B cell (primary cell): ENCODE data around the gene GRID2. TPM values are rescaled to one million over a fixed set of nuclear protein-coding genes. Genes with fewer than 3 reads are reported as not detected.

Source experiments
- ATAC-seq: fragments of 200-7000 bp; cut with Tn5 transposase; one replicate; pipeline ENCODE4 v1.10.0; 2021; ENCODE audit warnings: low read depth, mild to moderate bottlenecking, moderate number of reproducible peaks, moderate library complexity
- CTCF ChIA-PET: fragments of 350-600 bp; sonication (Branson Sonifier 250); formaldehyde crosslinking; loops from one replicate; lab custom pipeline; 2021; ENCODE audit warnings: antibody characterized with exemption, inconsistent platforms; lab: Charles Lee
- POLR2A ChIA-PET: fragments of 350-600 bp; sonication (Branson Sonifier 250); formaldehyde crosslinking; loops from one replicate; lab custom pipeline; 2021; ENCODE audit warnings: antibody characterized with exemption; lab: Charles Lee
- DNase-seq: peaks from one replicate; pipeline ENCODE4 v3.0.0; 2013
- H2AFZ ChIP-seq: 2 replicates; pipeline ENCODE4 v1.6.1; 2012; ENCODE audit warnings: mild to moderate bottlenecking, low read depth, low read length; ENCODE audit not compliant: insufficient read depth, poor library complexity, severe bottlenecking
- H3K27ac ChIP-seq, 2 donors: 1 replicate in 1 of 2; 2 replicates in 1 of 2; pipeline ENCODE4 v1.5.1; 2012 to 2013; ENCODE audit warnings: low read length in 2 of 2, mild to moderate bottlenecking in 2 of 2, moderate library complexity in 1 of 2
- H3K27me3 ChIP-seq, 4 experiments: fragments of 200-600 bp in 1 of 4; sonication (generic) in 1 of 4; replicated peaks in 1 of 4; 1 replicate in 2 of 4; 2 replicates in 2 of 4; pipeline versions ENCODE4 v1.6.1 to v1.7.0; 2013 to 2016; ENCODE audit warnings: low read length in 3 of 4, mild to moderate bottlenecking in 2 of 4, mixed read lengths in 1 of 4, moderate library complexity in 1 of 4; ENCODE audit not compliant: insufficient read depth in 4 of 4, control insufficient read depth in 3 of 4; ENCODE audit errors: control extremely low read depth in 1 of 4
- H3K36me3 ChIP-seq, 2 experiments: replicated peaks in 1 of 2; 1 replicate in 1 of 2; 2 replicates in 1 of 2; pipeline versions ENCODE4 v1.6.1 to v1.7.1; 2013; ENCODE audit warnings: low read length in 1 of 2; ENCODE audit not compliant: insufficient read depth in 2 of 2, control insufficient read depth in 1 of 2; ENCODE audit errors: control extremely low read depth in 1 of 2, extremely low read depth in 1 of 2
- H3K4me1 ChIP-seq, 2 donors: fragments of 200-600 bp in 1 of 2; sonication (generic) in 1 of 2; 1 replicate in 1 of 2; 2 replicates in 1 of 2; pipeline versions ENCODE4 v1.5.1 to v1.6.1; 2013 to 2017; ENCODE audit warnings: low read length in 2 of 2; ENCODE audit not compliant: control insufficient read depth in 2 of 2, insufficient read depth in 2 of 2
- H3K4me2 ChIP-seq: replicated peaks from 2 replicates; pipeline ENCODE3; 2012; ENCODE audit warnings: mild to moderate bottlenecking, low read depth, low read length; ENCODE audit not compliant: poor library complexity, severe bottlenecking
- H3K4me3 ChIP-seq, 5 experiments: fragments of 200-600 bp in 1 of 5; sonication (generic) in 1 of 5; 1 replicate in 3 of 5; 2 replicates in 2 of 5; pipeline versions ENCODE4 v1.5.1 to v1.7.0; 2011 to 2016; ENCODE audit warnings: low read length in 4 of 5, mild to moderate bottlenecking in 4 of 5, low read depth in 2 of 5, control low read depth in 1 of 5, moderate library complexity in 1 of 5; ENCODE audit not compliant: insufficient read depth in 1 of 5; ENCODE audit errors: control extremely low read depth in 1 of 5, extremely low read depth in 1 of 5
- H3K79me2 ChIP-seq: fragments of 200-600 bp; sonication (generic); one replicate; pipeline ENCODE4 v1.6.0; 2016; ENCODE audit warnings: low read length; ENCODE audit not compliant: control insufficient read depth, insufficient read depth
- H3K9ac ChIP-seq: fragments of 200-600 bp; sonication (generic); 2 replicates; pipeline ENCODE4 v1.6.1; 2017; ENCODE audit warnings: mild to moderate bottlenecking, low read length, moderate library complexity
- H3K9me3 ChIP-seq, 3 donors: one replicate each; pipeline versions ENCODE4 v1.6.1 to v1.7.1; 2013; ENCODE audit warnings: low read length in 2 of 3; ENCODE audit not compliant: control insufficient read depth in 2 of 3, insufficient read depth in 1 of 3; ENCODE audit errors: control extremely low read depth in 1 of 3
- H4K20me1 ChIP-seq: 2 replicates; pipeline ENCODE4 v1.6.0; 2012; ENCODE audit warnings: mild to moderate bottlenecking, low read length; ENCODE audit not compliant: insufficient read depth, control insufficient read depth, poor library complexity, severe bottlenecking
- H3K27ac Mint-ChIP-seq: one replicate; pipeline ENCODE4 v1.8.0; 2021; ENCODE audit warnings: mixed read lengths
- H3K27me3 Mint-ChIP-seq: one replicate; pipeline ENCODE4 v1.8.0; 2021; ENCODE audit warnings: mixed read lengths
- H3K4me1 Mint-ChIP-seq: one replicate; pipeline ENCODE4 v1.8.0; 2021; ENCODE audit warnings: mixed read lengths
- H3K4me3 Mint-ChIP-seq: one replicate; pipeline ENCODE4 v1.8.0; 2021; ENCODE audit warnings: mixed read lengths
- H3K9me3 Mint-ChIP-seq: one replicate; pipeline ENCODE4 v1.8.0; 2022; ENCODE audit warnings: mixed read lengths; ENCODE audit not compliant: insufficient read depth
- CTCF ChIP-seq: fragments of 200-600 bp; IDR thresholded peaks from one replicate; pipeline ENCODE4 v1.8.0; 2022; ENCODE audit warnings: antibody characterized with exemption, mild to moderate bottlenecking
- EZH2 ChIP-seq: IDR thresholded peaks from 2 replicates; pipeline ENCODE4 v1.6.1; 2012; ENCODE audit warnings: borderline replicate concordance, low read depth, mild to moderate bottlenecking, moderate library complexity, low read length; ENCODE audit not compliant: insufficient read depth, poor library complexity, severe bottlenecking
- WGBS: methylation state at CpG from one replicate; pipeline ENCODE4 v1.1.5; 2013; ENCODE audit warnings: missing lambda C conversion rate; ENCODE audit not compliant: insufficient coverage; 5-methylcytosine and 5-hydroxymethylcytosine counted together
- intact Hi-C: fragments of 100-400 bp; cut with micrococcal nuclease; formaldehyde crosslinking; loops from one replicate; pipeline ENCODE4 v1.10.0; 2022
- polyA plus RNA-seq: library from polyadenylated mRNA; depleted of rRNA; stranded (reverse); fragments of >200 nt; gene quantifications from 2 replicates; pipeline ENCODE4 v1.2.3, GENCODE V29; 2012
- total RNA-seq, 2 donors: library from RNA; stranded (reverse); fragments of 120-200 nt in 1 of 2; gene quantifications; 1 replicate in 1 of 2; 2 replicates in 1 of 2; pipeline versions ENCODE4 v1.2.3 to v1.2.4, GENCODE V29; 2013 to 2022

GRID2 gene
- total and polyA plus RNA-seq, 2 donors (not counting 1 experiment from before 2014, with no cell fraction given): not detected

- no peak overlapping the region for H3K27ac ChIP-seq
- H3K4me1 ChIP-seq: no peaks in the 10 kb centered on the region
- TF ChIP-seq EZH2 (no peak), CTCF (no peak)
- ATAC-seq: no peak
- Mint-ChIP-seq H3K27ac (no peak overlapping the region), H3K27me3 (no peaks in the 10 kb centered on the region), H3K9me3 (no peaks in the 10 kb centered on the region), H3K4me3 (no peak overlapping the region), H3K4me1 (no peaks in the 10 kb centered on the region)
- H3K4me2 ChIP-seq: no peak overlapping the region
- H2AFZ ChIP-seq: no peak overlapping the region
- WGBS: 88% methylated on average over 2 of the region's 2 CpGs
- H3K9me3 ChIP-seq: no peaks in the 10 kb centered on the region
- CTCF ChIA-PET: no interaction called here
- H3K27me3 ChIP-seq: no peaks in the 10 kb centered on the region
- intact Hi-C loops: no loop called here
- H3K36me3 ChIP-seq: no peaks in the 10 kb centered on the region
- H3K9ac ChIP-seq: no peak overlapping the region
- no peak overlapping the region for H3K4me3 ChIP-seq
- no peaks in the 10 kb centered on the region for H4K20me1 ChIP-seq
- no peak for DNase-seq
- no peaks in the 10 kb centered on the region for H3K79me2 ChIP-seq
- POLR2A ChIA-PET: no interaction called here
Measured at GRCh38 chr4:93786149-93786548, 1482.4 kb downstream of the GRID2 start.

- Histone ChIP-seq H3K9me3 (no peaks in the 10 kb centered on the region), H3K4me2 (no peak overlapping the region), H3K27me3 (no peaks in the 10 kb centered on the region), H3K79me2 (no peaks in the 10 kb centered on the region), H3K36me3 (no peaks in the 10 kb centered on the region), H3K27ac (no peak overlapping the region), H3K4me3 (no peak overlapping the region), H2AFZ (no peak overlapping the region), H4K20me1 (no peaks in the 10 kb centered on the region), H3K9ac (no peak overlapping the region), H3K4me1 (no peaks in the 10 kb centered on the region)
- no peaks in the 10 kb centered on the region for H3K4me1 Mint-ChIP-seq
- H3K4me3 Mint-ChIP-seq: no peak overlapping the region
- TF ChIP-seq CTCF (no peak), EZH2 (no peak)
- ChIA-PET CTCF (no interaction called here), POLR2A (no interaction called here)
- H3K27ac Mint-ChIP-seq: no peak overlapping the region
- WGBS: no CpG with 5 or more reads among the region's 1 CpG
- intact Hi-C loops: no loop called here
- H3K9me3 Mint-ChIP-seq: no peaks in the 10 kb centered on the region
- DNase-seq: no peak
- H3K27me3 Mint-ChIP-seq: no peaks in the 10 kb centered on the region
- ATAC-seq: no peak
Measured at GRCh38 chr4:93788712-93789111, 1484.9 kb downstream of the GRID2 start.
